Large intestine (tissue), 3 donors: ENCODE measurements around the gene CLCNKB. TPM values are rescaled to one million over a fixed set of nuclear protein-coding genes. Genes with fewer than 3 reads are reported as not detected.

Experiments
- DNase-seq, 2 donors: peaks; one replicate each; pipeline versions ENCODE4 v3.0.0 to v3.0.0-alpha.2; 2013
- H3K27ac ChIP-seq: one replicate; pipeline ENCODE4 v1.5.1; 2013; ENCODE audit warnings: low read length
- H3K27me3 ChIP-seq: 2 replicates; pipeline ENCODE4 v1.6.1; 2013; ENCODE audit warnings: low read length; ENCODE audit not compliant: control insufficient read depth, insufficient read depth
- H3K36me3 ChIP-seq: 2 replicates; pipeline ENCODE4 v1.6.1; 2013; ENCODE audit warnings: low read length; ENCODE audit not compliant: control insufficient read depth, insufficient read depth
- H3K4me1 ChIP-seq: one replicate; pipeline ENCODE4 v1.6.1; 2013; ENCODE audit warnings: low read length; ENCODE audit not compliant: control insufficient read depth, insufficient read depth
- H3K4me3 ChIP-seq: one replicate; pipeline ENCODE4 v1.5.1; 2013; ENCODE audit warnings: low read length
- H3K9me3 ChIP-seq: one replicate; pipeline ENCODE4 v1.6.1; 2013; ENCODE audit warnings: mild to moderate bottlenecking, low read depth, low read length, moderate library complexity; ENCODE audit not compliant: control insufficient read depth
- WGBS: methylation state at CpG from one replicate; pipeline ENCODE4 v1.1.5; 2013; ENCODE audit warnings: low lambda C conversion rate; ENCODE audit not compliant: insufficient coverage; 5-methylcytosine and 5-hydroxymethylcytosine counted together
- polyA plus RNA-seq: library from polyadenylated mRNA; unstranded; fragments of 120-200 nt; gene quantifications from one replicate; pipeline ENCODE4 v1.2.1, GENCODE V29; 2013

Gene CLCNKB
- polyA plus RNA-seq, 1 donor = 0.42 TPM

DNA sequence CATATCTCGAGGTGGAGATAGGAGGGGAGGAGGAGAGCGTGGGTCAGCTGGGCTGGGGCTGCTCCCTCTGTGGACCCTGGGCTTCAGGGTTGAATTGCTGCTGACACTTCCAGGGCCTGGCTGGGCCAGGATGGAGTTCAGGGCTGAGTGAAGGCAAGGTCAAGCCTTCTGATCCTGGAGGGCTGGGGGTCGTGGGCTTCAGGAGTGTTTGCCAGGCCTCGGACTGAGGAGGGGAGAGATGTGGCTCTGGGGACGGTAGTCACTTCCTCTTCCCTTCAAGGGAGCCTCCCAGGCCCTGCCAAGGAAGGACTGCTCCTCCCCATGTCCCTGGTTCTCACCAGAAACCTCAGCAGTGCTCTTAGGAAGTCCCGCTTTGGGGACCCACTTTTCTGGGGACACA is 41.9 kb downstream of the CLCNKB start:
- no peak for DNase-seq
- no peaks in the 10 kb centered on the region for H3K9me3 ChIP-seq
- no peaks in the 10 kb centered on the region for H3K27me3 ChIP-seq
- no peaks in the 10 kb centered on the region for H3K36me3 ChIP-seq
- no peak overlapping the region for H3K27ac ChIP-seq
- no peak overlapping the region for H3K4me3 ChIP-seq
- WGBS = no CpG with 5 or more reads among the region's 6 CpGs
- peaks cover 12% of the 10 kb centered on the region for H3K4me1 ChIP-seq

DNA sequence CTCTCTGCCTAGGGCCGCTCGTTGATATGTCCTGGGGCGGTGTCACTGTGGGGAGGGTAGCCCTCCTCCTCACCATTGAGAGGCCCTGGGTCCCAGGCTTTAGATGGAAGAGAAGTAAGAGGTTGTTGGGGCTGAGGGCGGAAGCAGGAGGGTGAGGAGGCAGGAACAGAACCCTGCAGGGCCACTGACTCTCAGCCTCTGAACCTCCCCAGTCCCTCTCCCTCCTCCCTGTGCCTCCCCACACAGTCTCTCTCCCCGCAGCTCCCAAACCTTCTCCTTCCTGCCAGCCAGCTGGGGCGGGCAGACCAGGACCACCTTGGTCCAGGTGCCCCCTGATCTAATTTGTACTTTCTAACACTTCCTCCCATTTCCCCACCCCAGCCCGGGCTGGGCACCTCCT is 44.2 kb downstream of the CLCNKB start:
- H3K4me3 ChIP-seq = no peak overlapping the region
- no peak overlapping the region for H3K27ac ChIP-seq
- WGBS = no CpG with 5 or more reads among the region's 7 CpGs
- no peaks in the 10 kb centered on the region for H3K9me3 ChIP-seq
- H3K27me3 ChIP-seq = no peaks in the 10 kb centered on the region
- no peak for DNase-seq
- H3K36me3 ChIP-seq = no peaks in the 10 kb centered on the region
- H3K4me1 ChIP-seq = peaks cover 10% of the 10 kb centered on the region

DNA sequence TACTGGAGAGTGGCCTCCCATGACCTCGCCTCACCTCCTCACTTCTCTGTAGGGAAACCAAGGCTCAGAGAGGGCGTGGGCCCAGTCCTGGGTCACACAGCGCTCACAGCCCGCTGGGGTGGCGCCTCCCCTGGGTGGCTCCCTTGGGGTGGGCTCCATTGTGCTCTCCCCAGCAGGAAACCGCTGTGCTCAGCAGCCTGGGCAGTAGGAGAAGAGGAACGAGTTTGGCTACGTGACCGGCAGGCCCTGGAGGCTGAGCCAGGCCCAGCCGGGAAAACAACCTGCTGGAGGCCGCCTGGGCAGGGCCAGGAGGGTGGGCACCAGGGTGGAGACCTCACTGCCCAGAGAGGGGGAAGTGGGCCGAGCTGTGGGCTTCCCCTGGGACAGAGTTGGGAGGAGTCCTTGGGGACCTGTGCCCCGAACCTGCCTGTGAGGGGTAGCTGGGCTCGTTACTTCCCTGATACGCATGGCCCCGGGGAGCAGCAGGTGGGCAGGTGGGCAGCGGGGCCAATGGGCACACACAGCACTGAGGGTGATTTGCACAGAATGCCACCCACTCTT is 44.8 kb downstream of the CLCNKB start:
- Histone ChIP-seq H3K4me3 (no peak overlapping the region), H3K27ac (no peak overlapping the region), H3K4me1 (peaks cover 3% of the 10 kb centered on the region), H3K27me3 (no peaks in the 10 kb centered on the region), H3K36me3 (no peaks in the 10 kb centered on the region), H3K9me3 (no peaks in the 10 kb centered on the region)
- no CpG with 5 or more reads among the region's 17 CpGs for WGBS
- no peak for DNase-seq

DNA sequence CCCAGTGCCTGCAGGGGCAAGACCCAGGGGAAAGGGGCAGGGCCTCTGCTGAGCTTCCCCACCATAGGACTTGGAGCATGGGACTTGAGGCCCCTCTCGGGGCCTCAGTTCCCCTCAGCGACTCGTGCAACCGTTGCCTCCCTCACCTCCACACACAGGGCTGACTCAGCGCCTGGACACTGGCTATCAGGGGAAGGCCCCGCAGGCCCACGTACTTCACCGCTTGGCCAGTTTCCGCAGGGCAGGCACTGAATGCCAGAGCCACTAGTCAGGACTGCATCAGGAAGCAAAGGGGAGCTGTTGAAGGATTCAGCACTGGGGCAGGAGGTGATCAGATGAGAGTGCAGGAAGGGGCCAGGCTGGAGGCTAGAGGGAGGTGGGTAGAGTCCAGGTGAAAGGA is 45.4 kb downstream of the CLCNKB start:
- Histone ChIP-seq H3K4me3 (no peak overlapping the region), H3K36me3 (no peaks in the 10 kb centered on the region), H3K27ac (no peak overlapping the region), H3K27me3 (no peaks in the 10 kb centered on the region), H3K9me3 (no peaks in the 10 kb centered on the region), H3K4me1 (no peaks in the 10 kb centered on the region)
- WGBS = no CpG with 5 or more reads among the region's 9 CpGs
- no peak for DNase-seq

DNA sequence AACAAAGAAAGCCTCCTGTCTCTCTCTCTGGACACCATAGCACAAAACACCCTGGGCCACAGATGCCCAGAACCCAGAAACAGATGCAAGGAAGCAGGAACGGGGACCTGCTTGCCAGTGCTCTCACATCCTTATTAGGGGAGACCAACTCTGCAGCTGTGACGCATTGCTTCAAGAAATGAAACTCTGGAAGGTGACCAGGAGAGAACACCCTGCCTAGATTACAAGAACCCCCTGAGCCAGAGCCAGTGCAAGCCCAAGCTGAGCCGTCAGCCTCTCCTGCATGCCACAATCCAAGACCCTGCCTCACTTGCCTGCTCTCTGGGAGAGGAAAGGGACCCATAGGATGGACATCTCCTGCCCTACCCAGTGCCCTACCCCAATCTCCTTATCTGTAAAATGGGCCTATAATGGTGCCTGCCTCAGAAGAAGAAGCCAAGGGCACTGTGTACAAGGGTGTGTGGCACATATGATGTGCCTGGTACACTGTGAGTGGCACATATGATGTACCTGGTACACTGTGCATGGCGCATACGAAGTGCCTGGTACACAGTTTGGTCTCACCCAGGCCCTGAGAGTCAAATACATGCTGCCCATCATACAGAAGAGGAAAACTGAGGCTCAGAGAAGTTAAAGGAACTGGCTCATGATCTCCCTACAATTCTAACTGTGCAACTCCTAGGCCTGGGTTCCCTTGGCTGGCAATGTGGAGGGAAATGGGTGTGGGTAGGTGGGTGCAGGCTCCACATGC is 46.7 kb downstream of the CLCNKB start:
- H3K4me1 ChIP-seq = no peaks in the 10 kb centered on the region
- H3K4me3 ChIP-seq = no peak overlapping the region
- no peak overlapping the region for H3K27ac ChIP-seq
- no peaks in the 10 kb centered on the region for H3K9me3 ChIP-seq
- no peak for DNase-seq
- no peaks in the 10 kb centered on the region for H3K27me3 ChIP-seq
- no peaks in the 10 kb centered on the region for H3K36me3 ChIP-seq
- no CpG with 5 or more reads among the region's 5 CpGs for WGBS

DNA sequence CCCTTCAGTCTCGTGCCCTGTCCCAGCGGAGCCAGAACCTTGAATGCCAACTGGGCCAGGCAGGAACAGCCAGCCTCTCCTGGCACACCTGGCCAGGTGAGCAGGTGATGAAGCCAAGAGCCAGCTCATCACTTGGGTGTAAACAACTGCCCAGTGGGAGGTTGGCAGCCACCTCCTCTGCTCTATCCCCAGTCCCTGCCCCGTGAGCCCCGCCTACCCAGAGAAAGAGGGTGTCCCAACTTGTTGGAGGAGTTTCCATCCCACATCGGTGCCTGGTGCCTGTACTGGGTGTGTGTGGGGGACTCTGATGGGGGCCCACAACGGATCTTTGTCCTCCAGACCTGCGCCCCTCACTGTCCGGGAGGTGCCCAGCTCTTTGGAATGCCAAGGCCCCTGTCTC is 47.7 kb downstream of the CLCNKB start:
- DNase-seq = no peak
- no CpG with 5 or more reads among the region's 8 CpGs for WGBS
- Histone ChIP-seq H3K36me3 (no peaks in the 10 kb centered on the region), H3K4me3 (no peak overlapping the region), H3K27me3 (no peaks in the 10 kb centered on the region), H3K27ac (no peak overlapping the region), H3K4me1 (no peaks in the 10 kb centered on the region), H3K9me3 (no peaks in the 10 kb centered on the region)

DNA sequence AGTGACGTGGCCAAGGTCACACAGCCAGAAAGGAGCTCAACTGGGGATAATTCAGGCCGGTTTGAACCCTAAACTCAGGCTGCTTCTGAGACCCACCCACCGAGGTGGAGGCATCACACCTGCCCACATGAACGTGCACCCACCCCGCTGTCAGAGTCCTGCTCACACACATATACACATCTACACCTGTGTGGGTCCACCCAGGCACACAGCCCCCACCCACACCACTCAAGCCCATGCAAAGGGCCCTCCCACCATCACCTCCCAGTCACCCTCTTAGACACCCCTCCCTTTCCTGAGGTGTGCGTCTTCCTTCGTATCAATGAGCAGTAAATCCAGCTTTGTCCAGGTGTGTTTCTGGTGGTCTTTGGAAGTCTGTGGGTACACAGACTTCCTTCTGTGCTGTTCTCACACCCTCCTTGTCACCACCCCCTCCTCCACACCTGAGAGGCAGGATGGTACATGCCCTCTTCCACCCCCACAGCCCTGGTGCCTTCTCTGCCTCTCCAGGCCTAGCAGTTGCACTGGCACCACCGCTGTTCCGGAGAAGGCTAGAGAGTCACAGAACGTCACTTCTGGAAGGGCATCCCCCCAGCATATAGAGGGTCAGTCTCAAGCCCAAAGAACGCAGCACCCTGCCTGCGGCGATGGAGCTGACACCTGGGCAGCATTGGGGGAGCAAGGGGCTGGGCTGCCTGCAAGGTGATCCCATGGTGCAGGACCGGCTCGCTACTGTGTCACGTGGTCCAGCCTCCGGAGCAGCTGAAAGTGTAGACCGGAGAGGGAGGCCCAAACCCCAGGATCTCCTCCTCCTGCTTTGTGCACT is 48.7 kb downstream of the CLCNKB start:
- no peak for DNase-seq
- H3K4me1 ChIP-seq = no peaks in the 10 kb centered on the region
- H3K27ac ChIP-seq = no peak overlapping the region
- no peaks in the 10 kb centered on the region for H3K36me3 ChIP-seq
- no peak overlapping the region for H3K4me3 ChIP-seq
- H3K27me3 ChIP-seq = no peaks in the 10 kb centered on the region
- WGBS = no CpG with 5 or more reads among the region's 18 CpGs
- H3K9me3 ChIP-seq = no peaks in the 10 kb centered on the region

DNA sequence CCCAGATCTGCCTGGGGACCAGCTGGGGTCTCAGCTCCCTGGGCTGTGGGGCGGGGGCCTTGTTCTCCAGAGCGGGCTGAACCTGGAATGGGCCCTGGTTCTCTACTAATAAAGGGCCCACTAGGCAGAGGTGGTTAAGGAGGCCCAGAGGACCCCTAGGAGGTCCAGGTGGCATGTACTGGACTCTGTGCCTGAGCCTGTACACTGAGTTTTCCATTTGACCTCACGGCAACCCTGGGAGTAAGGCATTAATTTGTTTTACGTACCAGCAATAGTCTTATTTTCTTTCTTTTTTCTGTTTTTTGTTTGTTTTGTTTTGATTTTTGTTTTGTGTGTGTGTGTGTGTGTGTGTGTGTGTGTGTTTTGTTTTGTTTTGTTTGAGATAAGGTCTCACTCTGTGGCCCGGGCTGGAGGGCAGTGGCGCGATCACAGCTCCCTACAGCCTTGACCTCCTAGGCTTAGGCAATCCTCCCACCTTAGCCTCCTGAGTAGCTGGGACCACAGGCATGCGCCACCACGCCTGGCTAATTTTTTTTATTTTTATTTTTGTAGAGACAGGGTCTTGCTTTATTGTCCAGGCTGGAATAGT is 49.4 kb downstream of the CLCNKB start:
- no peaks in the 10 kb centered on the region for H3K9me3 ChIP-seq
- H3K36me3 ChIP-seq = no peaks in the 10 kb centered on the region
- 100% methylated on average over 1 of the region's 9 CpGs for WGBS
- DNase-seq = no peak
- H3K27me3 ChIP-seq = no peaks in the 10 kb centered on the region
- H3K27ac ChIP-seq = no peak overlapping the region
- no peaks in the 10 kb centered on the region for H3K4me1 ChIP-seq
- no peak overlapping the region for H3K4me3 ChIP-seq

DNA sequence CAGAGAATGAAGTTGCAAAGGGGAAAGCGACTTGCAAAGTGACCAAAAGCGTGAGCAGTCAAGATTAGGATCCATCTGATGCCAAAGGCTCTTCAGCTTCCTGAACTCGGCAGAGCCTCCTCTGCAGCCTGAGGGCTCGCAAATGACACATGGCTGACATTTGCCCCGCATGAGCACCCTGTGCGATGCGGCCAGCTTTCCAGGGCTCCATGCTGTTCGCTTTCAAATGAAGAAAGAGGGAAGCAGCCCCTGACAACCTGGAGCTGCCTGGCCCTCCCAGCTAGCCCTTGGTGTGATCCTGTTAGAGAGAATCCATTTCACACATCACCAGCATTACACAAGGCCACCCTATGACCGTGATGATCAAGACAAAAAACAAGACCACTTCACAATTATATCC is 50.0 kb downstream of the CLCNKB start:
- Histone ChIP-seq H3K27ac (no peak overlapping the region), H3K36me3 (no peaks in the 10 kb centered on the region), H3K4me1 (no peaks in the 10 kb centered on the region), H3K9me3 (no peaks in the 10 kb centered on the region), H3K27me3 (no peaks in the 10 kb centered on the region), H3K4me3 (no peak overlapping the region)
- DNase-seq = no peak
- no CpG with 5 or more reads among the region's 9 CpGs for WGBS

DNA sequence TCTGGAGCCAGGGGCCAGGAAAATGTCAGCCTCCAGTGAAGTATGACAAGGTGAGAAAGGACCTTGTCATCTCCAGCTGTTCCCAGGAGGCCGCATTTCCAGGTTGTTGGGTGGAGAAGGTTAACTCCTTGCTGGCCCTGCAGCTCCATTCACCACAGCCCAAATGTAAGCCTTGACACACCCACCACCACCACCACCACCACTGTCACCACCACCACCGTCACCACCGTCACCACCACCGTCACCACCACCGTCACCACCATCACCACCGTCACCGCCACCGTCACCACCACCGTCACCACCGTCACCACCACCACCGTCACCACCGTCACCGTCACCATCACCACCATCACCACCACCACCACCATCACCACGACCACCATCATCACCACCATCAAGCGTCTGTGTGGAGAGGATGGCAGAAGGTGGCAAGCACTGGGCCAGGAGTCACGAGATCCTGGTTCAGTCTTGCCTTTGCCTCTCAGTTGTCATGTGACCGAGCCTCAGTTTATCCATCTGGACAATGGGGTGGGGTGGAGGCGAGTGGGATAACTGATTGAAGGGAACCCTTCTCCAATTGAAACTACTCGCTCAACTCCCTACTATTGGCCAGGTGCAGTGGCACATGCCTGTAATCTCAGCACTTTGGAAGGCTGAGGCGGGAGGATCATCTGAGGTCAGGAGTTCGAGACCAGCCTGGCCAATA is 51.0 kb downstream of the CLCNKB start:
- H3K4me3 ChIP-seq = no peak overlapping the region
- no peak overlapping the region for H3K27ac ChIP-seq
- H3K36me3 ChIP-seq = no peaks in the 10 kb centered on the region
- no peaks in the 10 kb centered on the region for H3K4me1 ChIP-seq
- no CpG with 5 or more reads among the region's 21 CpGs for WGBS
- H3K9me3 ChIP-seq = no peaks in the 10 kb centered on the region
- no peaks in the 10 kb centered on the region for H3K27me3 ChIP-seq
- no peak for DNase-seq
